ENCODE measurements around the gene MIXL1. TPM values are rescaled to one million over a fixed set of nuclear protein-coding genes. Genes with fewer than 3 reads are reported as not detected.

MIXL1 gene
- total and polyA plus RNA-seq, 5 donors: not detected

Other genes starting within 250 kb of the MIXL1 start
- gene SDE2, start 224.3 kb upstream of the MIXL1 start, total RNA-seq: 10 to 100 TPM; 12.2 to 18.3 (median 12.7) TPM
- 9.4 TPM for gene SDE2, start 224.3 kb upstream of the MIXL1 start, polyA plus RNA-seq
- 100 to 1,000 TPM; 304 to 344 (median 328) TPM for gene H3-3A, start 160.9 kb upstream of the MIXL1 start, total RNA-seq
- 557 TPM for gene H3-3A, start 160.9 kb upstream of the MIXL1 start, polyA plus RNA-seq
- gene ACBD3, start 36.9 kb upstream of the MIXL1 start, total RNA-seq: 10 to 100 TPM; 24.0 to 38.4 (median 28.8) TPM
- 9.5 TPM for gene ACBD3, start 36.9 kb upstream of the MIXL1 start, polyA plus RNA-seq
- 1 to 10 TPM; 5.0 to 9.9 (median 7.4) TPM for gene LIN9, start 85.5 kb downstream of the MIXL1 start, total RNA-seq
- gene LIN9, start 85.5 kb downstream of the MIXL1 start, polyA plus RNA-seq: 6.7 TPM
- 10 to 100 TPM; 50.2 to 61.6 (median 56.4) TPM for gene PARP1, start 184.4 kb downstream of the MIXL1 start, total RNA-seq
- gene PARP1, start 184.4 kb downstream of the MIXL1 start, polyA plus RNA-seq: 34.2 TPM